HG03521 (cell line): ENCODE measurements around the gene TTC31.

Experiments
- ATAC-seq: cut with Tn5 transposase; IDR thresholded peaks from one replicate; pipeline ENCODE4 v1.9.1; 2021; ENCODE audit warnings: mild to moderate bottlenecking, moderate library complexity; ENCODE audit not compliant: unreplicated experiment

Gene TTC31

GRCh38 chr2:74503506-74504475, 20.9 kb downstream of the TTC31 start:
- ATAC-seq = no peak

- no peak for ATAC-seq
Measured at GRCh38 chr2:74504591-74504990, 21.7 kb downstream of the TTC31 start.

- ATAC-seq = no peak
Measured at GRCh38 chr2:74505448-74506246, 22.8 kb downstream of the TTC31 start.

- peak; percentile 91 for ATAC-seq
Measured at GRCh38 chr2:74507145-74507925, 24.5 kb downstream of the TTC31 start, which contains the start of gene PCGF1. Gene PCGF1, minus strand, starts transcription at chr2:74507695. Its CDS starts 27 bp downstream, at chr2:74507668.

- peak; percentile 5 for ATAC-seq
Measured at GRCh38 chr2:74507926-74508520, 25.1 kb downstream of the TTC31 start.

GRCh38 chr2:74510272-74510671, 27.4 kb downstream of the TTC31 start:
- ATAC-seq = no peak

- ATAC-seq = no peak
Measured at GRCh38 chr2:74511104-74511989, 28.5 kb downstream of the TTC31 start.

GRCh38 chr2:74512744-74513604, 30.1 kb downstream of the TTC31 start:
- no peak for ATAC-seq

- ATAC-seq = no peak
Measured at GRCh38 chr2:74513605-74514367, 30.9 kb downstream of the TTC31 start.

GRCh38 chr2:74514368-74515270, 31.7 kb downstream of the TTC31 start, which contains the start of gene TLX2:
Gene TLX2, plus strand, starts transcription at chr2:74514450. Its CDS starts 357 bp downstream, at chr2:74514807.
- no peak for ATAC-seq

GRCh38 chr2:74515271-74515980, 32.5 kb downstream of the TTC31 start:
- no peak for ATAC-seq

- ATAC-seq = peak; percentile 47
Measured at GRCh38 chr2:74515981-74516633, 33.2 kb downstream of the TTC31 start.

- ATAC-seq = no peak
Measured at GRCh38 chr2:74516650-74517049, 33.8 kb downstream of the TTC31 start.

- no peak for ATAC-seq
Measured at GRCh38 chr2:74522516-74522915, 39.6 kb downstream of the TTC31 start.

- no peak for ATAC-seq
Measured at GRCh38 chr2:74524005-74524404, 41.1 kb downstream of the TTC31 start.
